Smooth muscle cell of the brain vasculature (primary cell): ENCODE data around the gene HOXC6.

Experiments used
- DNase-seq: peaks from one replicate; pipeline ENCODE4 v3.0.0-alpha.2; 2012; ENCODE audit warnings: low read depth, low spot score

Gene HOXC6

DNA sequence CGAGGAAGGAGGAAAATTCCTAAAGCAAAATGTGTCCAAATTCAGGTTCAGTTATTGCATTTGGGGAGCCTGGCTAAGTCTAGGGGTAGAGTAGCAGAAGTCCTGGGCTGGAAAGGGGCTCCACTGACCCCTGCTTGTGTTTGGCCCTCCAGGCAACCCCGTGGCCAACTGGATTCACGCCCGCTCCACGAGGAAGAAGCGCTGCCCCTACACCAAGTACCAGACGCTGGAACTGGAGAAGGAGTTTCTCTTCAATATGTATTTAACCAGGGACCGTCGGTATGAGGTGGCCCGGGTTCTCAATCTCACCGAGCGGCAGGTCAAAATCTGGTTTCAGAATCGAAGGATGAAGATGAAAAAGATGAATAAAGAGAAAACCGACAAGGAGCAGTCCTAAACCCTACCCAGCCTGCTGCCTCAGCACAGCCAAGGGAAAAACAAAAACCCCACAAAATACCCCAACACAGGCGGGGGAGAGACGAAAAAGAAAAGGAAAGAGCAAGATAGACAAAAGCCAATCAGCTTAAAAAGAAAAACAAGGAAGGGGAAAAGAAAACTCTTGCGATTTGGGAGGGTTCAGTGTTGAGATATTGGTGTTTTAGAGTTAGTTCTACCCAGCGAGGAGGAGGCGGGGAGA is 25.8 kb upstream of the HOXC6 start:
- no peak for DNase-seq

- DNase-seq, result no peak
These were observed 25.3 kb upstream of the HOXC6 start for GRCh38 chr12:54002915-54003389.

DNA sequence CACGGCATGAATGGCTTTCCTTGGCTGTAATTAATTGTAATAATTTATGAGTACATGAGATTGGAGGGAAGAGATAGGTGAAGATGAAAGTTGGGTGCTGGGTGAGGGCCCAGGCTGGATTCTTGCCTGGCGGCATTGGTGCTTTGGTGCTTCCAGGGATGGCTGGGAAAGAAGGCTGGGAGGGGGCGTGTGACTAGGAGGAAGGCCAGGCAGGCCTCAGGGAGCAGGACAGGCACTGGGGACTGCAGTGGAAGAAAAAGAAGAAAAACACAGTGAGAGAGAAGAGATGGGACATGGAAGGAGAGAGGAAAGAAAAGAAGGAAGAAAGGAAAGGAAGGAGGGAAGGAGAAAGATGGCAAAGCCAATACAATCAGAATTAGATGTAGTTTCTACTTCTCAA is 24.6 kb upstream of the HOXC6 start:
- no peak for DNase-seq

DNA sequence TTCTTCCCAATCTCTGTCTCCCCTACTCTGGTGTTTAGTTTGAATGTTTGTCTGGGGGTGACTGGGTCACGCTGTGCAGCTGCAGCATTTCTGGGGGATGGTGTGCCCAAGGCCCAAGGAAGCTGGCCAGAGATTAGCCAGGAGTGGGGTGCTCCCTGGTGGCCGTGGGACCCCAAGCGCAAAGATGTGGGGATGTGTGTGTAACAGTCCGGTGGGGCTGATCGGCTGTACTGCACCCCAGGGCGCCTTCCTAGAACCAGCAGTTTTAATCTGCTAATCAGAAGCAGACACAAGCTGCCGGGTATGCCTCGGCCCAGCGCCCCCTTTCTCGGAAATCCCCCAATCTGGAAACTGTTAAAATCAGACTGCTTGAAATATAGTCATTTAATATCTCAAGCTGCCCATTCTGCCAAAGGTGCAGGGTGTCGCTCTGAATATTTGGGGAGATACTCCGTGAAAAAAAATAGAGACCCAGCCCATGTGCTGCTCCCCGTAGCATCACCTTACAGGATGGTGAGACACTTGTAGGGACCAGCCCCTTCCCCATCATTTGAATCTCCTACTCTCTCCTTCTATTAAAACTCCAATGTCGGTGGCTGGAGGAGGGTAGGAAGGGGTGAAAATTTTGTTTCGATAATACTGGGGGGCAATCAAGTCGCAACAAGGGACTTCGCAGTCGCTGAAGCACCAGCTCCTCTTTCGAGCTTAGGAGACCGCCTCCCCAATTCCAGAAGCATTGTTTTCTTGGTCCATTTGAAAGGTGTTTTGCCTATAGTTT is 24.0 kb upstream of the HOXC6 start:
- no peak for DNase-seq

DNA sequence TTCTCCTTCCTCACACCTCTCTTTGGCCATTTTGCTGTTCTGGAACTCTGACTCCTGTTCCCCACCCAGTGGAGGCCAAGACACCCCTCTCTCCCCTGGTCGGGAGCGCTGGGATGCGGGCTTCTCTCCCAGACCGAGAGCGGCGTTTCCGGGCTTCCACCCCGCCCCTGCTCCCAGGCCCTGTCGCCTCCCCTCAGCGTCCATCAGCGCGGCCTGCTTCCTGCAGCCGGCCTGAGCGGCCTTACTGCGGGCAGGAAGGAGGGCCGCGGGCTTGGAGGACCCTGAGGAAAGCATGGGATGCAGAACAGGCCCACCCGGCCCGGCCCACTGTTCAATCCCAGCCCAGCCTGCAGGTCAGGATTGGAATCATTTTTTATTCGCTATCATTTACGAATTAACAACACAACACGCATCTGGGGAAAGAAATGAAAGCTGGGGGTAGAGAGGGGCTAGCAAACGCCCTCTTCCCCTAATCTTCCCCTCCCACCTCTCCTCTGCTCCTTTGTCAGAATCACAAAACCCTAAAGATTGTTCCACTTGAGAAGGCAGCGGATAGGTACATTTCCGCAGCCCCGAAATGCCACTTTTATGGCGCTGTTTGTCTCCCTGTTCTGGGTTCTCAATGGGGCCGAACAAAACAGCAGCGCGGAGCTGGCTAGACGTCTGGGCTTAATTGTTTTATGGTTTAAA is 23.3 kb upstream of the HOXC6 start:
- DNase-seq, result no peak

- no peak for DNase-seq
These were observed 22.7 kb upstream of the HOXC6 start for GRCh38 chr12:54005531-54005852.

DNA sequence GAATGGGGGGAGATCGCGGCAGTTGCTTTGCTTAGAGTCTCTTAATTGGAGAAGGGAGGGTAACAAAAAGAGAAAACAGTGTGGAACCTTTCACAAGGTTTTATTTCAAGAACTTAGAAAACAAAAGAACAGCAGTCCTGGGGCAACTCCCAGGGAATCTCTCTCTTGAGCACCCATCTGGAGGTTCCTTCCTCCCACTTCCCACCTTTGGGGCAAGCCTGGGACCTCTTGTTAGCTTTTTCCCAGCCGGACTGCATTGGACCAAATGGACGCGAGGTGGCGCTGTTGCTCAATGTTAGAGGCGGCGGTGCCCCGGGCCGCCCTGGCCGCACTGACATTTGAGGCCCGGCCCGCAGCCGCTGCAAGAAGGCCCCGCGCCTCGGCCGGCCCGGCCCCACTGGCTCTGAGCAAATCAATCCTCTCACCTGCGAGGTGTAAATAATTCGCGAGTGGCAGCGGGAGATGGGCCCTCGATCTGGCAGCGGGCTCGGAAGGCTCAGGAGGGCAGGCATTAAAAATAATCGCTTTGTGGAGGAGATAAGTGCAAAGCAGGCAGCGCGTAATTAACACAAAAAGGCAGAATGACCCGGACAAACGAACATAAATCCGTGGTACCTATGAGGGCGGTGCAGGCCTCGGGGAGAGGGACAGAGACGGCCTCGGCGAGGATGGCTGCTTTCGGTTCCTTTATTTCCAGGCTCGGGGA is 22.2 kb upstream of the HOXC6 start:
- DNase-seq, result peak; percentile 24

GRCh38 chr12:54006559-54007220 is 21.6 kb upstream of the HOXC6 start:
- DNase-seq, result no peak

DNA sequence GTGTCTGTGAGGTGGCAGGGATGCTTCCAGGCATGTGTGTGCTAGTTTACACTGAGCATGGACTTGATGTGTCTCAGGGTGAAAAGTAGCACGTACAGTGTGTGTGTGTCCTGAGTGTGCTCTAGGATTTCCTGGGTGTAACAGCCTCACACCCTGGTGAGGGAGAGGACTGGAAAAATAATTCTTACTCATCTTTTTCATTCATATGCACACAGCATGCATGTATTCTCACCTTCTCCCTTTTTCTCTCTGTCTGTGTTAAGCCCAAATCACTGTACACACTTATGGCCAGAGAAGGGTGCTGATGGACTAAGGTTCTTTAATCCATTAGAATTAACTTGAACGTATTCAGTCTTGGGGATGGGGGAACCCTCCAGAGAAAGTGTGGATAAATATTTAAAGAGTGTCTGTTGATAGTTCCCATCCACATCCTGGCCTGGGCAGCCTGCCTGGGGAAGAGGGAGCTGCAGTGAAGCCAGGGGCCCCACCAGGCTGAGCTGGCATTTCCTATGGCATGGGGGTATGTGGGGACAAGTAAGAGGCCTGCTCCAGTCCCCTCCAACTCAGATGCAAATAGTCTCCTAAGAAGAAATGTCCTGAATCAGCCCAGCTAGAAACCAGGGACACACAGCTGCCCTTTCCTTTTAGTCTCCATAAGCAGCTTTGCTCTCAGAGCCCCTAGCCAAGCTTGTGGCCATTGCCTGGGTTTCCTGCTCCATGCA is 20.5 kb upstream of the HOXC6 start:
- no peak for DNase-seq

GRCh38 chr12:54008260-54008552 is 20.0 kb upstream of the HOXC6 start:
- no peak for DNase-seq

- no peak for DNase-seq
These were observed 18.8 kb upstream of the HOXC6 start for GRCh38 chr12:54009171-54010052.

DNA sequence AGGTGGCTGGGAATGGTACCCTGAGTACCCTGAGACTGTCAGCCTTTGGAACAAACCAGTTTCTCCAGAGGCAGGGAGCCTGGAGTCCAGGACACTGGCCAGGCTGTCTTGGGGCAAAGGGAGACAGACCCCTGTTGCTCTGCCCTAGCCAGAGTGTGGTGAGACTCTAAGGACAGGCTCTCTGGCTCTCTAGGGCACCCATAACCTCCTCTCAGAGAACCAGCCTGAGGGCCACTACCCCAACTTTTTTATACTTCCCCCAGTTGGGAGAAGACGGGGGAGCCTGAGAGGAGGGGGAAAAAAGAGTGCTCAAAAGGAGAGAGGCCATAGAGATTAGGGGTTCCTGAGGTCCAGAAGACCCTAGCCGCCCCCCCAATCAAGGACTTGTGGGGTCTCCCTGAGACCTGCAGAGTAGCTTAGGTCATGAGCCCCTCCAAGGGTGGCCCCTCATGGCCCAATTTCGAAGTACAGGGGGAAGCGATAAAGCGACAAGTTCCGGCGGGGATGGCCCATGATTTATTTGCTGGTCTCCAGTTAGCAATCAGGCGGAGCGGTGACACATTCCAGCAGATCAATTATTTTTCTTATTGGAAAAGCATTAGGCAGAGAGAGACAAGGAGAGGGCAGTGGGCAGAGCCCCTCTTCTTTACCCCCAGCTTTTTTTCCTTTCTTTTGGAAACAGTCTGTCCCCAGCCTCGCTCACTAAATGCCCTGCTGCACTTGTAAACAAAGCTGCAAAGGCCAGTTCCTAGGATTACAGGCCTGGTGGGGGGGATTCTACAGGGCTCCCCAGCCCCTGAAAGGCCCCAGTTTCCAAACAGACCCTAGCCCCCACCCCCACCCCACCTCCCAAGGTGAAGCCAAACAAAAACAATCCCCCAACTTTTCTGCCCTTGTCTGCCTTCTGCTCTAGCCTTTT is 17.9 kb upstream of the HOXC6 start:
- DNase-seq, result no peak

DNA sequence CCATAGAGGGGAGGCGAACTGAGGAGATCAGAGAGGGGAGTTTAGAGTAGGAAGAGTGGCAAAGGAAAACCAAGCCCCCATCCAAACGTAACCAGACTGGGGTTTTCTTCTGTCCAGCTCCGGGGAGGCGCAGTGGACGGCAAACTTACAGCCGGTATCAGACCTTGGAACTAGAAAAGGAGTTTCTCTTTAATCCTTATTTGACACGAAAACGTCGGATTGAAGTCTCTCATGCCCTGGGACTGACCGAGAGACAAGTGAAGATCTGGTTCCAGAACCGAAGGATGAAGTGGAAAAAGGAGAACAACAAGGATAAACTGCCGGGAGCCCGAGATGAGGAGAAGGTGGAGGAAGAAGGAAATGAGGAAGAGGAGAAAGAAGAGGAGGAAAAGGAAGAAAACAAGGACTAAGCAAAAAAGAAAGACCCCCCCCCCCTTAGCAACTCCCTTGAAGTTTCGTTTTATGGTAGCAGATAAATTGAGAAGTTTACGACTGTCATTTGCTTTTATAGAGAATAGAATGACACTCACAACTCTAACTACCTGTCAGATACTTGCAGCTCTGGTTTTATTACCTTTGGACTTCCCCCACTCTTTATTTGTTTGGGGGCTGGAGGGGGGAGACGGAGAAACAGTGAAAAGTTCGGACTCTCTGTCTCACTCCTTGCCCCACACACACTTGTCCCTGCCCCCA is 17.1 kb upstream of the HOXC6 start:
- no peak for DNase-seq

DNA sequence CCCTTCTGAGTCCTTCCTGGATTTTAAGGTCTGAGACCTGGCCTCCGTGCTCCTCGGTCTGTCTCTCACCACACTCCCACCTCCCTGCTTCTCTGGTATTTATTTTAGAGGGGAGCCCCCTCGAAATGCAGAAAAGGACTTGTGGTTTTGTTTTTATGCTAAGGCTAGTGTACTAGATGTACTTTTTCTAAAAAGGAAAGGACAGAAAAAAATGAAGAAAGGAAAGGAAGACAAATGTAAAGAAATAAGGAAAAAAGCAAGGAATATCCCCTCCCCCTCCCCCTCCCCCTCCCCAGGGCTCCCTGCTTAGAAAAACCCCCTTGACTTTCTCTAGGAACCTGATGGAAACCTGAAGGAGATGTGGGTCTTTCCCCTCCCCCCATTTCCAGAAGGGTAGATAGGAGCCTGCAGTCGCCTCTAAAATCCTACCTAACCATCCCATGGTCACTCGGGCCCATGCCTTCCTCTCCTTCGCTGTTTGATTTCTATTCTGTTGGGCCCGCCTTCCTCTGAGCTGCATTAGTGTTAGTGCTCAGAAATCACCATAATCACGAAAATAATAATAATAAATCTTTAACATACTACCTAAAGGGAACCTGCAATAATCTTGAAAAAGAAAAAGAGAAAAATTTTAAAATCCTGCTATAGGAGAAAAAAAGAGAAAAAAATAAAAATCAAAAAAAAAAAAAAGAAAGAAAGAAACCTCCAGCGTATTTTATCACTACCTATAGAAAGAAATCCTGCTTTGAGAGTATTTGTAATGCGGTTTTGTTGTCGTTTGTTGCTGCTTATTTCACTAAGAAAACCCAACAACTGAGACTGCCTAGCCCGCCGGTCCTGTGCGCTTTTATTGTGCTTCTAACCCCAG is 16.3 kb upstream of the HOXC6 start:
- no peak for DNase-seq

GRCh38 chr12:54012631-54013409 is 15.4 kb upstream of the HOXC6 start:
- no peak for DNase-seq

DNA sequence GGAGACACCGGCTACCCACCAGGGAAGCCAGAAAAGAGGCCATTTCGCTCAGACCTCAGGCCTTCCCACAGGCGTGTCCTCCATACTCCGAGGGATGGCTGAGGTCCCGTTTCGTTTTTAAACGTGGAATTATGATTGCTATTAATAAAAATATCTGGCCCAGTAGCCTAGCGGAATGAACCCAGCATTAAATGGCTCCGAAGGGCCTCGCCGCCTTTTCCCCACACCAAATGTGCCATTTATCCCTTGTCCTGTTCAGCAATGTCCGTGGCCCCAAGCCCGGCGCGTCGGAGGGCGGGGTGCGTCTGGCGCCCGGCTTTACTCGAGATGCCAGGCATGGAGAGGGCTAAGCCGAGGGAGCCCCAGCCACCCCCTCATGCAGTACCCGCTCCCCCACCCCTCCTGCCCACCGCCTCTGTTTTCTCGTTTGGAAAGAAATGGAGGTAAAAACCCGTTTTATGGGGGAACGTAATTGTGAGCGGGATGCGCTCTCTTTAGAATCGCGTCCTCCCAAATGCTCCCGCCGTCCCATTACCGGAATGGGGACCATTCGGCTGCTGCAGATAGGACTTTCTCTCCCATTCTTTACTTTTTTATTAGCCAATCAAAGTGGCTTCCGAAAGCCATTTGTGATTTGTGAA is 13.7 kb upstream of the HOXC6 start:
- no peak for DNase-seq
